AG04450 (cell line): ENCODE results near the gene TNFRSF1B. TPM values are rescaled to one million over a fixed set of nuclear protein-coding genes. Genes with fewer than 3 reads are reported as not detected.

Source experiments
- CTCF ChIA-PET: fragments of 300-600, 350-600 bp; formaldehyde crosslinking; extraction: SDS; loops from one replicate; lab custom pipeline; 2022; ENCODE audit warnings: antibody characterized with exemption, inconsistent platforms; lab: Charles Lee
- POLR2A ChIA-PET: fragments of 350-600 bp; formaldehyde crosslinking; extraction: SDS; loops from one replicate; lab custom pipeline; 2021; ENCODE audit warnings: antibody characterized with exemption, inconsistent platforms; lab: Yijun Ruan, JAX
- DNase-seq: peaks from one replicate; pipeline ENCODE4 v3.0.0-alpha.2; 2011; ENCODE audit warnings: low read depth, low spot score
- H3K27ac ChIP-seq: one replicate; pipeline ENCODE4 v1.5.1; 2012; ENCODE audit warnings: low read depth, low read length, control low read depth
- H3K27me3 ChIP-seq: one replicate; pipeline ENCODE4 v1.6.0; 2012; ENCODE audit warnings: low read length; ENCODE audit not compliant: control insufficient read depth, insufficient read depth
- H3K4me3 ChIP-seq: 2 replicates; pipeline ENCODE4 v1.5.1; 2011; ENCODE audit warnings: mild to moderate bottlenecking, low read depth, low read length, control low read depth
- H3K9me3 ChIP-seq: 2 replicates; pipeline ENCODE4 v1.5.1; 2012; ENCODE audit warnings: low read length; ENCODE audit not compliant: control insufficient read depth, insufficient read depth
- polyA plus RNA-seq: library from polyadenylated mRNA; depleted of rRNA; stranded (reverse); fragments of >200 nt; gene quantifications from 2 replicates; pipeline ENCODE4 v1.2.3, GENCODE V29; 2011
- TF ChIP-seq, protein P1 (sequence below): IDR thresholded peaks from 2 replicates; pipeline ENCODE4 v1.5.1; 2011; ENCODE audit warnings: low read depth, low read length, control low read depth, inconsistent platforms

Gene TNFRSF1B
- polyA plus RNA-seq, 1 experiment = 5.9 TPM

DNA sequence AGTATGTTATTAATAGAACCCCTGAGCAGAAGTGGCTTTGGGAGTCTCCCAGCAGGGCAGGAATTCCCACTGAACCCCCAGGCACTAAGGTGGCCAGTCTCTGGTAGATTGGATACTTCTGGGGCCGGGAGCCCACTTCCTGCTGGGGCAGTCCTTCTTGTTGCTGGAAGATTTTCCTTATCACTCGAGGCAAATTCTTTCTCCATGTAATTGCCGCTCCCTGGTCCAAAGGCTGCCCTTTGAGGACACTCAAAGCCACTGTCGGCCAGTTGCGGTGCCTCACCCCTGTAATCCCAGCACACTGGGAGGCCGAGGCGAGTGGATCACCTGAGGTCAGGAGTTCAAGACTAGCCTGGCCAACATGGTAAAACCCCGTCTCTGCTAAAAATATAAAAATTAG is 22.6 kb upstream of the TNFRSF1B start:
- Histone ChIP-seq H3K9me3 (peaks cover 3% of the 10 kb centered on the region; the same call in 1 of the 2 replicates), H3K4me3 (no peak overlapping the region), H3K27me3 (no peaks in the 10 kb centered on the region), H3K27ac (peak overlapping the region; percentile 84)
- ChIA-PET CTCF (no interaction called here), POLR2A (interaction anchor here (0.5 to 0.8 kb wide), 2 partner anchors 18 to 241 kb away, joined by 3 read pairs; no protein-coding TSS in a partner anchor)
- DNase-seq = no peak
- TF ChIP-seq, protein P1, sequence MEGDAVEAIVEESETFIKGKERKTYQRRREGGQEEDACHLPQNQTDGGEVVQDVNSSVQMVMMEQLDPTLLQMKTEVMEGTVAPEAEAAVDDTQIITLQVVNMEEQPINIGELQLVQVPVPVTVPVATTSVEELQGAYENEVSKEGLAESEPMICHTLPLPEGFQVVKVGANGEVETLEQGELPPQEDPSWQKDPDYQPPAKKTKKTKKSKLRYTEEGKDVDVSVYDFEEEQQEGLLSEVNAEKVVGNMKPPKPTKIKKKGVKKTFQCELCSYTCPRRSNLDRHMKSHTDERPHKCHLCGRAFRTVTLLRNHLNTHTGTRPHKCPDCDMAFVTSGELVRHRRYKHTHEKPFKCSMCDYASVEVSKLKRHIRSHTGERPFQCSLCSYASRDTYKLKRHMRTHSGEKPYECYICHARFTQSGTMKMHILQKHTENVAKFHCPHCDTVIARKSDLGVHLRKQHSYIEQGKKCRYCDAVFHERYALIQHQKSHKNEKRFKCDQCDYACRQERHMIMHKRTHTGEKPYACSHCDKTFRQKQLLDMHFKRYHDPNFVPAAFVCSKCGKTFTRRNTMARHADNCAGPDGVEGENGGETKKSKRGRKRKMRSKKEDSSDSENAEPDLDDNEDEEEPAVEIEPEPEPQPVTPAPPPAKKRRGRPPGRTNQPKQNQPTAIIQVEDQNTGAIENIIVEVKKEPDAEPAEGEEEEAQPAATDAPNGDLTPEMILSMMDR = no peak

DNA sequence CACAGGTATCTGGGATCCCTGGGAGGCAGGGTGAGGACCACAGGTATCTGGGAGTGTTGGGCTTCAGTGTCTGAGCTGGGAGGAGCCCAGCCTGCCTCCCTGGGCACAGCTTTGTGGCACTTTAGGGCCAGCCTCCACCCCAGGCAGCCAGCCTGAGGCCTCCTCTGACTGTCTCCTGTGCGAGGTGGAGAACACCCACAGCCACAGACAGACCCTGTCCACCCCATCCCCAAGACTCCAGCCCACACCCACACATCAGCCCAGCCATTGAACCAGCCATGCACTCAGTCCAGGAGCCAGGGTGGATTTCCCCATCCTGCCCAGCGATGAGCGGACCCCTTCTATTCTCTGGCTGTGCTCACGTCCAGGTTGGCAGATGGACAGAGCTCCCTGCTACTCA is 21.8 kb upstream of the TNFRSF1B start:
- TF ChIP-seq, protein P1 = no peak
- H3K4me3 ChIP-seq = no peak overlapping the region
- H3K27ac ChIP-seq = no peak overlapping the region
- CTCF ChIA-PET = interaction anchor here (1.5 kb wide), 1 partner anchor 66 kb away, joined by 3 read pairs; no protein-coding TSS in a partner anchor
- peaks cover 7% of the 10 kb centered on the region for H3K9me3 ChIP-seq
- POLR2A ChIA-PET = interaction anchor here (0.6 to 0.7 kb wide), 2 partner anchors 8 to 235 kb away, joined by 3 to 7 read pairs; no protein-coding TSS in a partner anchor
- H3K27me3 ChIP-seq = no peaks in the 10 kb centered on the region
- DNase-seq = no peak

DNA sequence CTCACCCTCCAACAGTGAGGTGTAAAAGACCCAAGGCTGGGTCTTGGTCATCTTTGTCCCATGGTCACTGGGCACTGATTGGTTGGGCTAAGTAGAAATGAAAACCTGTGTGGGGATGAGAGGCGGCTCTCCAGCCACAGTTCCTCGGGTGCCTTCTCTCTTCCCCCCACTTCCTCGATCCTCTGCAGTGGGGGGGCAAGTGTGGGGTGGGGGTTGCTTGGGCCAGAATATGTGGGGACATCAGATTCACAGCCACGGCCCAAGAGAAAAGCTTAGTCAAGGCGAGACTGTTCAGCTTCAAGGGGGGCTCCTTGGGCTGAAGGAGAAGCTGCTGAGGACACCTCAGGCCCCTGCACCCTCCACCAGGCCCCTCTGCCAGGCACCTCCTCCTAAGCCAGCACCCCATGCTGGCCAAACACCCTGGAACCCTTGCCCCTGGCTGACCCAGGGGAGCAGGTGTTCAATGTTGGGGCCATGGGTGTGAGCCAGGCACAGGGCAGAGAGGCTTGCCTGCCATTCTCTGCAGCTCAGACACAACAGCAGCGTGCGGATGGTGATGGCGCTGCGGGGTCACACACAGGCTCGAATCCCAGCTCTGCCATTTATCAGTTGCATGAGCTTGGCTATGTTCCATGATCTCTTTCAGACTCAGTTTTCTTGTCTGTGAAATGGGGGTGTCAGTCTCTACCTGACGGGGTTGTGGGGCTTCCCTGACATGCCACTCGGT is 21.0 kb upstream of the TNFRSF1B start:
- ChIA-PET POLR2A (no interaction called here), CTCF (interaction anchor here (1.5 kb wide), 1 partner anchor 67 kb away, joined by 3 read pairs; no protein-coding TSS in a partner anchor)
- DNase-seq = no peak
- no peak overlapping the region for H3K27ac ChIP-seq
- H3K4me3 ChIP-seq = no peak overlapping the region
- TF ChIP-seq, protein P1 = no peak
- H3K9me3 ChIP-seq = peaks cover 8% of the 10 kb centered on the region
- H3K27me3 ChIP-seq = no peaks in the 10 kb centered on the region

DNA sequence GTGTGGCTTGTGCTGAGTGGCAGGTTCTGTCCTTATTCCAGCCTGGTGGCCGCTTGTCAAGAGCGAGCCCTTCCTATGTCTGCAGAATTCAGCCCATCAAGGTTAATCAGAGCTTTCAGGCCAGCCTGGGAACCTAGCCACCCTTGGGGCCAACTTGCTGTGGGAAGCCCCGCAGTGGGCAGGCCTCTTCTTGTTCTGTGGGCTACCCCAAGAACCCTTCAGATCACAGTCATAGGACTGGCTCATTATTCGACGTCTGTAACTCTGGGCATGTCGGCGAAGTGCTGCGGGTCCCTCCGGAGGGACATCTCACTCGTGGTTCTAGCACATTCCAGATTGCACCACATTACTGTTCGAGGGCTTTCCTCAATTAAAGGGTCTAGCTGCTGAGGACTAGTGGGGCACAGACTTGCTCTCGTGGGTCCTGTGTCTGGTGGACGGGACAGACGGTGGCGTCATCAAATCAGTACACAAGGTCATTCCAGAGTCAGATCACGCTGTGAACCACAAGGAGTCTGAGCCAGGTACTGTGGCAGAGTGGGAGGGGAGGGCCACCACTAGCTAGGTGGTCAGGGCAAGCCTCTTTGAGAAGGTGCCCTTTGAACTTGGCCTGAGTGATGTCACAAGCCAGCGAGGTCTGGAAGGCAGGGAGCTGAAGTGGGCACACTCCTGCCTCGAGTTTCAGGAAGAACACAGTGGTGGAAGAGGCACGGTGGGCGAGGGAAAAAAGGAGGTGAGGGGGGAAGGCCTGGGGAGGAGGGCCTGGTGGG is 20.3 kb upstream of the TNFRSF1B start:
- Histone ChIP-seq H3K4me3 (no peak overlapping the region), H3K9me3 (peaks cover 8% of the 10 kb centered on the region), H3K27ac (no peak overlapping the region), H3K27me3 (no peaks in the 10 kb centered on the region)
- ChIA-PET POLR2A (no interaction called here), CTCF (interaction anchor here (1.5 to 2.8 kb wide), 2 partner anchors 22 to 67 kb away, joined by 3 to 11 read pairs; no protein-coding TSS in a partner anchor)
- TF ChIP-seq, protein P1 = no peak
- no peak for DNase-seq
